Calu3 (cell line): ENCODE results near the gene SLC1A5. TPM values are rescaled to one million over a fixed set of nuclear protein-coding genes. Genes with fewer than 3 reads are reported as not detected.

Source experiments
- BruUV-seq: library from RNA; stranded (reverse); fragments of 400-500 nt; replicated peaks from 2 replicates; lab custom pipeline; 2021; lab: Mats Ljungman, UMichigan
- CTCF ChIA-PET: fragments of 300-600 bp; sonication (Branson Sonifier 250); formaldehyde crosslinking; loops from one replicate; lab custom pipeline; 2022; ENCODE audit warnings: antibody characterized with exemption; lab: Charles Lee
- DNase-seq: peaks from one replicate; pipeline ENCODE4 v3.0.0; 2022
- H3K27ac Mint-ChIP-seq: one replicate; pipeline ENCODE4 v1.8.0; 2022; ENCODE audit warnings: mixed read lengths; ENCODE audit not compliant: unreplicated experiment
- H3K27me3 Mint-ChIP-seq: one replicate; pipeline ENCODE4 v1.8.0; 2022; ENCODE audit warnings: mixed read lengths; ENCODE audit not compliant: unreplicated experiment
- H3K36me3 Mint-ChIP-seq: one replicate; pipeline ENCODE4 v1.8.0; 2022; ENCODE audit warnings: mild to moderate bottlenecking, moderate library complexity, mixed read lengths; ENCODE audit not compliant: insufficient read depth, unreplicated experiment
- H3K4me1 Mint-ChIP-seq: one replicate; pipeline ENCODE4 v1.8.0; 2022; ENCODE audit warnings: mild to moderate bottlenecking, low read depth, mixed read lengths; ENCODE audit not compliant: unreplicated experiment
- H3K4me3 Mint-ChIP-seq: one replicate; pipeline ENCODE4 v1.8.0; 2022; ENCODE audit warnings: mild to moderate bottlenecking, low read depth, moderate library complexity, mixed read lengths; ENCODE audit not compliant: unreplicated experiment
- H3K9me3 Mint-ChIP-seq: one replicate; pipeline ENCODE4 v1.8.0; 2022; ENCODE audit warnings: low read depth, mixed read lengths; ENCODE audit not compliant: unreplicated experiment
- CTCF ChIP-seq: fragments of 200-600 bp; IDR thresholded peaks from one replicate; pipeline ENCODE4 v1.8.0; 2022; ENCODE audit warnings: antibody characterized with exemption; ENCODE audit not compliant: unreplicated experiment
- intact Hi-C: fragments of 100-400 bp; cut with micrococcal nuclease; formaldehyde crosslinking; loops from one replicate; pipeline ENCODE4 v1.10.0; 2022; ENCODE audit not compliant: unreplicated experiment
- total RNA-seq: library from RNA; stranded (reverse); gene quantifications from 2 replicates; pipeline ENCODE4 v1.2.3, GENCODE V29; 2022

Gene SLC1A5
- total RNA-seq, 1 experiment from 2014 or later, result 250 TPM

GRCh38 chr19:46759817-46760333 lies 28.5 kb downstream of the SLC1A5 start:
- H3K36me3 Mint-ChIP-seq, result peaks cover 13% of the 10 kb centered on the region
- H3K27me3 Mint-ChIP-seq, result no peaks in the 10 kb centered on the region
- DNase-seq, result no peak
- H3K27ac Mint-ChIP-seq, result no peak overlapping the region
- intact Hi-C loops, result loop anchor here (10.0 kb wide), 2 partner anchors 235 to 275 kb away; no protein-coding TSS in a partner anchor
- H3K4me3 Mint-ChIP-seq, result no peak overlapping the region
- H3K4me1 Mint-ChIP-seq, result peaks cover 5% of the 10 kb centered on the region
- CTCF ChIA-PET, result interaction anchor here (1.2 kb wide), 1 partner anchor 10 kb away, joined by 3 read pairs; no protein-coding TSS in a partner anchor
- TF ChIP-seq CTCF, result no peak
- H3K9me3 Mint-ChIP-seq, result no peaks in the 10 kb centered on the region
- no TSS peak for BruUV-seq

GRCh38 chr19:46759206-46759605 lies 29.2 kb downstream of the SLC1A5 start:
- no peaks in the 10 kb centered on the region for H3K4me1 Mint-ChIP-seq
- H3K36me3 Mint-ChIP-seq, result peaks cover 13% of the 10 kb centered on the region
- no peaks in the 10 kb centered on the region for H3K27me3 Mint-ChIP-seq
- no peak for DNase-seq
- CTCF ChIA-PET, result no interaction called here
- intact Hi-C loops, result loop anchor here (10.0 kb wide), 2 partner anchors 236 to 276 kb away; no protein-coding TSS in a partner anchor
- H3K4me3 Mint-ChIP-seq, result no peak overlapping the region
- no peak overlapping the region for H3K27ac Mint-ChIP-seq
- H3K9me3 Mint-ChIP-seq, result no peaks in the 10 kb centered on the region
- no TSS peak for BruUV-seq
- no peak for TF ChIP-seq CTCF

- no peak for DNase-seq
- Mint-ChIP-seq H3K4me3 (no peak overlapping the region), H3K27me3 (no peaks in the 10 kb centered on the region), H3K27ac (no peak overlapping the region), H3K36me3 (peaks cover 20% of the 10 kb centered on the region), H3K4me1 (no peaks in the 10 kb centered on the region), H3K9me3 (no peaks in the 10 kb centered on the region)
- CTCF ChIA-PET, result interaction anchor here (2.7 kb wide), 1 partner anchor 83 kb away, joined by 49 read pairs; no protein-coding TSS in a partner anchor
- intact Hi-C loops, result loop anchor here (2.0 to 10.0 kb wide), 3 partner anchors 84 to 278 kb away; no protein-coding TSS in a partner anchor
- no TSS peak for BruUV-seq
- no peak for TF ChIP-seq CTCF
Measured at GRCh38 chr19:46756544-46756888, 31.9 kb downstream of the SLC1A5 start.

GRCh38 chr19:46755853-46756543 lies 32.4 kb downstream of the SLC1A5 start:
- no peak overlapping the region for H3K27ac Mint-ChIP-seq
- peaks cover 20% of the 10 kb centered on the region for H3K36me3 Mint-ChIP-seq
- H3K27me3 Mint-ChIP-seq, result no peaks in the 10 kb centered on the region
- H3K4me3 Mint-ChIP-seq, result no peak overlapping the region
- DNase-seq, result no peak
- H3K9me3 Mint-ChIP-seq, result no peaks in the 10 kb centered on the region
- CTCF ChIA-PET, result interaction anchor here (2.7 kb wide), 1 partner anchor 84 kb away, joined by 49 read pairs; no protein-coding TSS in a partner anchor
- H3K4me1 Mint-ChIP-seq, result no peaks in the 10 kb centered on the region
- BruUV-seq, result no TSS peak
- intact Hi-C loops, result loop anchor here (2.0 to 10.0 kb wide), 3 partner anchors 85 to 279 kb away; no protein-coding TSS in a partner anchor
- TF ChIP-seq CTCF, result no peak
